Prostate gland (tissue), 2 donors: ENCODE results near the gene MR1.

Experiments used
- CTCF ChIP-seq, 4 experiments: fragments of 200-600 bp in 2 of 4; fragments of 450-650 bp in 2 of 4; sonication (generic) in 2 of 4; IDR thresholded peaks; 1 replicate in 3 of 4; 2 replicates in 1 of 4; pipeline ENCODE4 v1.5.1; 2016 to 2019; ENCODE audit warnings: antibody characterized with exemption in 4 of 4, mild to moderate bottlenecking in 2 of 4, moderate library complexity in 2 of 4
- POLR2A ChIP-seq: fragments of 450-650 bp; IDR thresholded peaks from one replicate; pipeline ENCODE4 v1.6.1; 2016; ENCODE audit warnings: antibody characterized with exemption, mild to moderate bottlenecking
- POLR2AphosphoS5 ChIP-seq: sonication (generic); formaldehyde crosslinking; IDR thresholded peaks from one replicate; pipeline ENCODE4 v1.6.1; 2017; ENCODE audit warnings: antibody characterized with exemption

DNA sequence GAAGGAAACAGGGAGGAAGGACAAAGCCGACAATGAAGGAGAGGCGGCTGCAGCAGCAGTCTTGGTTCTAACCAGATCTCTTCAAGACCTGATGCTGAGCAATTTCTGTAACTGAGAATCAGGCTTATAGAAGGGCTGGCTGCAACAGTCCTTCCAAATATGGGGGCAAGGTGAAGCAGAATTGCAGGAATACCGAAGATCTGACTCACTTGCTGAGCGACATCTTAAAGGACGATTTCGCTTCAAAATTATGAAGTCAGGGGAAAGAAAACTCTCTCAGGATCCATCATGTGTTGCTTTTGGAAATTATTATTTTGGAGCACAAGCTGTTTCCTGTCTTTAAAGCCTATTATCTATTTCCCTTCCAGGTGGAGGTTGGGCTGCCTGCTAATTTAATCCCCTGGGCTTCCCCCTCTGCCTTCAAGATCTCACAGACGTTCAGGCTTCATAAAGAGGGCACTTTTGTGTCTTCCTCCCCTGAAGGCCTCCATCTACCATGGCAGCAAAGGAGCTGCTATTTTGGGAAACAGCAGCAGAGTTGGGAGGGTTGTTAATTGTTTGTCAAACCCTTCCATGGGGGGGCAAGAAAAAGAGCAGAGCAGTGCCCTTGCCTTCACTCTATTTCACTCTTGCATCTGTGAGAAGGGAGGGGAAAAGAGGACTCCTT lies 43.9 kb downstream of the MR1 start:
- TF ChIP-seq POLR2AphosphoS5 = no peak
- TF ChIP-seq CTCF (IDR thresholded peaks at IDR 0.05) = no peak
- no peak for TF ChIP-seq POLR2A
